ENCODE data around the gene RHOG. TPM values are rescaled to one million over a fixed set of nuclear protein-coding genes. Genes with fewer than 3 reads are reported as not detected.

RHOG gene
- total RNA-seq, 1 experiment from 2014 or later: 26.4 TPM

DNA sequence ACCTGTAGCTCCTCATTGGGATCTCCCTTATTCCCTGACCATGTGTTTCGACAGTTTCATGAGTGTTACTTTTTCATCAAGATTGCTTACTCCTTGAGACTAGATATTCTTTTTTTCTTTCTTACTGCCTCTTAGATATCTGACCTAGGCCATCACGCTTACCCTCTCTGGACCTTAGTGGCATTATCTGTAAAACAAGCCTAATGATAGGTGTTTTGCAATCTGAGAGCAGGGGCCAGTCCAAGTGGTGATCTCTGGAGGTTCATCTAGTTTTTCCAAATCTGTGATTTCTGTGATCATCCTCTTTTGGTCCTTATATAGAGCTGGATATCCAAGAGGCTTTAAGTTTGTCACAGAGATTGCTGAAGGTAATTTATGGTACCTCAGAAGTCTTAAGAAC lies 49.3 kb upstream of the RHOG start:
- Mint-ChIP-seq H3K9me3 (no peaks in the 10 kb centered on the region), H3K4me3 (no peak overlapping the region), H3K27ac (no peak overlapping the region), H3K36me3 (ENCODE audit: insufficient read depth in 1 of 3, low read depth in 3 of 3) (no peaks in the 10 kb centered on the region), H3K27me3 (ENCODE audit: low read depth) (no peaks in the 10 kb centered on the region), H3K4me1 (no peaks in the 10 kb centered on the region)
- Histone ChIP-seq H2BK5ac (ENCODE audit: insufficient read length, low read length) (no peak overlapping the region), H2BK20ac (ENCODE audit: low read depth, low read length, poor library complexity, severe bottlenecking) (no peak overlapping the region), H3K27ac (ENCODE audit: insufficient read length, low read depth, low read length) (no peak overlapping the region), H2BK120ac (ENCODE audit: low read depth, low read length, poor library complexity, severe bottlenecking) (no peak overlapping the region), H2BK15ac (ENCODE audit: low read depth, low read length) (no peak overlapping the region), H4K20me1 (ENCODE audit: control insufficient read depth, insufficient read depth, insufficient read length) (no peaks in the 10 kb centered on the region), H4K5ac (ENCODE audit: insufficient read length, low read depth, low read length) (no peak overlapping the region), H3K4me1 (ENCODE audit: insufficient read depth, low read length) (no peaks in the 10 kb centered on the region), H3K27me3 (ENCODE audit: insufficient read depth, low read length) (no peaks in the 10 kb centered on the region), H3K23ac (ENCODE audit: insufficient read length, low read depth, low read length) (no peak overlapping the region), H3K56ac (ENCODE audit: insufficient read length, low read depth, low read length) (no peak overlapping the region), H4K91ac (ENCODE audit: insufficient read length, low read depth, low read length) (no peak overlapping the region), H3K14ac (ENCODE audit: insufficient read depth, low read length) (no peak overlapping the region), H3K9me3 (ENCODE audit: control insufficient read depth, low read depth, low read length) (no peaks in the 10 kb centered on the region), H3K4me2 (ENCODE audit: insufficient read depth, insufficient read length, low read length) (no peak overlapping the region), H2AK5ac (ENCODE audit: insufficient read length, low read length) (no peak overlapping the region), H3K79me2 (ENCODE audit: insufficient read depth, low read length) (no peaks in the 10 kb centered on the region), H3K23me2 (ENCODE audit: insufficient read length, low read depth, low read length, poor library complexity, severe bottlenecking) (no peaks in the 10 kb centered on the region), H3K4ac (ENCODE audit: low read depth, low read length) (no peak overlapping the region), H3T11ph (ENCODE audit: low read length) (no peak overlapping the region), H3K18ac (ENCODE audit: insufficient read length, low read depth, low read length) (no peak overlapping the region), H4K8ac (replicated peaks; ENCODE audit: insufficient read length, low read depth, low read length) (no peak overlapping the region), H2BK12ac (ENCODE audit: insufficient read length, low read depth, low read length) (no peak overlapping the region), H3K9ac (ENCODE audit: extremely low read depth, insufficient read length, low read length) (no peak overlapping the region), H3K79me1 (ENCODE audit: insufficient read depth, low read depth, low read length, poor library complexity, severe bottlenecking) (no peaks in the 10 kb centered on the region), H2AFZ (ENCODE audit: low read length) (no peak overlapping the region)
- DNase-seq: no peak
- no peak for TF ChIP-seq CTCF (conservative IDR thresholded peaks at IDR 0.05)
- no CpG with 5 or more reads among the region's 2 CpGs for WGBS (ENCODE audit: extremely low coverage, insufficient read length, low lambda C conversion rate)

All from H9 (cell line).